GM12892 (cell line): ENCODE data around the gene RNFT1.
"Not testable (repeated sequence)": the region's sequence is repeated elsewhere in the genome, so short reads cannot be mapped to it uniquely, and the experiment has no call there.

Experiments used
- DNase-seq: peaks from one replicate; pipeline ENCODE4 v3.0.0; 2011; ENCODE audit not compliant: insufficient read length
- FAIRE-seq: peaks from 2 replicates; lab custom pipeline; 2011; peaks lifted over from hg19 to GRCh38; lab: Jason Lieb, UNC
- POLR2A ChIP-seq: IDR thresholded peaks from 2 replicates; pipeline ENCODE4 v1.6.1; 2011; ENCODE audit warnings: low read depth, low read length, control low read depth
- POLR2AphosphoS5 ChIP-seq: IDR thresholded peaks from 2 replicates; pipeline ENCODE4 v1.6.1; 2011; ENCODE audit warnings: low read depth, low read length, control low read depth
- TAF1 ChIP-seq: IDR thresholded peaks from 2 replicates; pipeline ENCODE4 v1.6.1; 2011; ENCODE audit warnings: low read depth, mild to moderate bottlenecking, control low read depth, low read length, borderline replicate concordance

Gene RNFT1

GRCh38 chr17:59954856-59955255 is 9.7 kb downstream of the RNFT1 start:
- DNase-seq = no peak
- no peak for FAIRE-seq
- TF ChIP-seq POLR2A = no peak

GRCh38 chr17:59950049-59950448 is 14.5 kb downstream of the RNFT1 start:
- TF ChIP-seq POLR2AphosphoS5 (no peak), TAF1 (no peak), POLR2A (no peak)
- no peak for FAIRE-seq
- no peak for DNase-seq

- not testable (repeated sequence) for DNase-seq, FAIRE-seq
These were observed 17.2 kb downstream of the RNFT1 start for GRCh38 chr17:59947310-59947709.

GRCh38 chr17:59946433-59946832 is 18.1 kb downstream of the RNFT1 start:
- DNase-seq, FAIRE-seq: not testable (repeated sequence)

- no peak for FAIRE-seq
- TF ChIP-seq POLR2A (no peak), POLR2AphosphoS5 (no peak), TAF1 (no peak)
- no peak for DNase-seq
These were observed 23.4 kb downstream of the RNFT1 start for GRCh38 chr17:59941131-59941530.

GRCh38 chr17:59940697-59941096 is 23.8 kb downstream of the RNFT1 start:
- DNase-seq, FAIRE-seq: not testable (repeated sequence)

- DNase-seq, FAIRE-seq: not testable (repeated sequence)
These were observed 31.2 kb downstream of the RNFT1 start for GRCh38 chr17:59933317-59933716.

- not testable (repeated sequence) for DNase-seq
These were observed 33.8 kb downstream of the RNFT1 start for GRCh38 chr17:59930768-59931167.

GRCh38 chr17:59930121-59930520 is 34.4 kb downstream of the RNFT1 start:
- not testable (repeated sequence) for FAIRE-seq, DNase-seq

More at GRCh38 chr17:59930768-59931167, 33.8 kb downstream of the RNFT1 start:
- not testable (repeated sequence) for FAIRE-seq

- not testable (repeated sequence) for DNase-seq, FAIRE-seq
These were observed 43.9 kb downstream of the RNFT1 start for GRCh38 chr17:59920637-59921036.

- DNase-seq (no peak), FAIRE-seq (no peak)
- TF ChIP-seq TAF1 = no peak
- TF ChIP-seq POLR2A = no peak
- no peak for TF ChIP-seq POLR2AphosphoS5
These were observed 48.1 kb downstream of the RNFT1 start for GRCh38 chr17:59916446-59916845.

GRCh38 chr17:59914274-59914854 is 50.2 kb downstream of the RNFT1 start:
- peak; percentile 74 for FAIRE-seq
- TF ChIP-seq POLR2AphosphoS5 (no peak), TAF1 (no peak), POLR2A (no peak)
- DNase-seq = peak; percentile 19

GRCh38 chr17:59907467-59907866 is 57.1 kb downstream of the RNFT1 start:
- no peak for FAIRE-seq
- no peak for DNase-seq
- no peak for TF ChIP-seq POLR2AphosphoS5
- no peak for TF ChIP-seq TAF1
- TF ChIP-seq POLR2A = no peak

- DNase-seq (no peak), FAIRE-seq (no peak)
- TF ChIP-seq POLR2A (no peak), POLR2AphosphoS5 (no peak), TAF1 (no peak)
These were observed 61.1 kb downstream of the RNFT1 start for GRCh38 chr17:59903455-59903854.
